ENCODE results near the gene PAMR1. TPM values are rescaled to one million over a fixed set of nuclear protein-coding genes. Genes with fewer than 3 reads are reported as not detected.

The PAMR1 gene
- total RNA-seq, 1 experiment from 2014 or later: 17.9 TPM

- Histone ChIP-seq H3K9me3 (no peaks in the 10 kb centered on the region), H3K4me1 (no peaks in the 10 kb centered on the region; the same call in 1 of the 2 replicates), H3K4me3 (ENCODE audit: low read depth, low read length) (no peak overlapping the region), H3K27me3 (replicated peaks; ENCODE audit: control insufficient read depth, insufficient read depth, low read length) (peaks cover 4% of the 10 kb centered on the region), H3K36me3 (ENCODE audit: control insufficient read depth, insufficient read depth, low read length) (no peaks in the 10 kb centered on the region)
- Mint-ChIP-seq H3K4me1 (ENCODE audit: low read depth, unreplicated experiment) (peaks cover 6% of the 10 kb centered on the region), H3K27me3 (ENCODE audit: insufficient read depth, unreplicated experiment) (peaks cover 23% of the 10 kb centered on the region), H3K4me3 (ENCODE audit: unreplicated experiment) (no peak overlapping the region), H3K27ac (ENCODE audit: unreplicated experiment) (no peak overlapping the region), H3K36me3 (ENCODE audit: insufficient read depth, unreplicated experiment) (no peaks in the 10 kb centered on the region), H3K9me3 (ENCODE audit: unreplicated experiment) (no peaks in the 10 kb centered on the region)
- POLR2A ChIA-PET: no interaction called here
- no TSS peak for BruUV-seq (replicated peaks)
- TF ChIP-seq CTCF (IDR thresholded peaks at IDR 0.05; ENCODE audit: insufficient read depth in 1 of 2, low read depth in 1 of 2, low read length in 1 of 2, severe bottlenecking in 1 of 2, unreplicated experiment in 1 of 2): no peak
- DNase-seq: no peak
- CTCF ChIA-PET: no interaction called here
- intact Hi-C loops (cut with micrococcal nuclease; ENCODE audit: unreplicated experiment): loop anchor here (5.0 kb wide), 2 partner anchors 162 to 417 kb away; no protein-coding TSS in a partner anchor
Measured at GRCh38 chr11:35414311-35414710, 111.1 kb downstream of the PAMR1 start.

GRCh38 chr11:35413598-35413997 lies 111.8 kb downstream of the PAMR1 start:
- no peaks in the 10 kb centered on the region for H3K9me3 ChIP-seq
- no peaks in the 10 kb centered on the region for H3K36me3 ChIP-seq (ENCODE audit: control insufficient read depth, insufficient read depth, low read length)
- H3K27me3 Mint-ChIP-seq (ENCODE audit: insufficient read depth, unreplicated experiment): peaks cover 21% of the 10 kb centered on the region
- TF ChIP-seq CTCF (IDR thresholded peaks at IDR 0.05; ENCODE audit: insufficient read depth in 1 of 2, low read depth in 1 of 2, low read length in 1 of 2, severe bottlenecking in 1 of 2, unreplicated experiment in 1 of 2): no peak
- no peak overlapping the region for H3K4me3 ChIP-seq (ENCODE audit: low read depth, low read length)
- no peak overlapping the region for H3K4me3 Mint-ChIP-seq (ENCODE audit: unreplicated experiment)
- DNase-seq: no peak
- BruUV-seq (replicated peaks): no TSS peak
- POLR2A ChIA-PET: no interaction called here
- CTCF ChIA-PET: no interaction called here
- H3K9me3 Mint-ChIP-seq (ENCODE audit: unreplicated experiment): no peaks in the 10 kb centered on the region
- H3K36me3 Mint-ChIP-seq (ENCODE audit: insufficient read depth, unreplicated experiment): no peaks in the 10 kb centered on the region
- peaks cover 4% of the 10 kb centered on the region for H3K27me3 ChIP-seq (replicated peaks; ENCODE audit: control insufficient read depth, insufficient read depth, low read length)
- no peaks in the 10 kb centered on the region; the same call in 1 of the 2 replicates for H3K4me1 ChIP-seq
- peaks cover 6% of the 10 kb centered on the region for H3K4me1 Mint-ChIP-seq (ENCODE audit: low read depth, unreplicated experiment)
- intact Hi-C loops (cut with micrococcal nuclease; ENCODE audit: unreplicated experiment): loop anchor here (5.0 kb wide), 2 partner anchors 161 to 416 kb away; no protein-coding TSS in a partner anchor
- no peak overlapping the region for H3K27ac Mint-ChIP-seq (ENCODE audit: unreplicated experiment)

GRCh38 chr11:35412285-35412684 lies 113.1 kb downstream of the PAMR1 start:
- Mint-ChIP-seq H3K27ac (ENCODE audit: unreplicated experiment) (no peak overlapping the region), H3K36me3 (ENCODE audit: insufficient read depth, unreplicated experiment) (no peaks in the 10 kb centered on the region), H3K27me3 (ENCODE audit: insufficient read depth, unreplicated experiment) (peaks cover 12% of the 10 kb centered on the region), H3K4me1 (ENCODE audit: low read depth, unreplicated experiment) (no peaks in the 10 kb centered on the region), H3K4me3 (ENCODE audit: unreplicated experiment) (no peak overlapping the region), H3K9me3 (ENCODE audit: unreplicated experiment) (no peaks in the 10 kb centered on the region)
- TF ChIP-seq CTCF (IDR thresholded peaks at IDR 0.05; ENCODE audit: insufficient read depth in 1 of 2, low read depth in 1 of 2, low read length in 1 of 2, severe bottlenecking in 1 of 2, unreplicated experiment in 1 of 2): peak; percentile 56 to 71
- Histone ChIP-seq H3K36me3 (ENCODE audit: control insufficient read depth, insufficient read depth, low read length) (no peaks in the 10 kb centered on the region), H3K9me3 (no peaks in the 10 kb centered on the region), H3K4me1 (no peaks in the 10 kb centered on the region), H3K27me3 (replicated peaks; ENCODE audit: control insufficient read depth, insufficient read depth, low read length) (peaks cover 1% of the 10 kb centered on the region; the same call in 1 of the 2 replicates), H3K4me3 (ENCODE audit: low read depth, low read length) (no peak overlapping the region)
- POLR2A ChIA-PET: no interaction called here
- BruUV-seq (replicated peaks): no TSS peak
- peak in 1 of 2 experiments; percentile 30 for DNase-seq
- intact Hi-C loops (cut with micrococcal nuclease; ENCODE audit: unreplicated experiment): loop anchor here (5.0 kb wide), 2 partner anchors 160 to 415 kb away; no protein-coding TSS in a partner anchor
- CTCF ChIA-PET: interaction anchor here (0.7 to 0.9 kb wide), 3 partner anchors 10 to 426 kb away, joined by 3 read pairs; no protein-coding TSS in a partner anchor

Measured in Caco-2 (cell line).